GM23248 (cell line): ENCODE results near the gene TMEM74B.

ENCODE experiments used
- EZH2 ChIP-seq: fragments of 200-600 bp; sonication (generic); IDR thresholded peaks from 2 replicates; pipeline ENCODE4 v1.6.1; 2018; ENCODE audit warnings: antibody characterized with exemption, mild to moderate bottlenecking; ENCODE audit not compliant: insufficient read depth, poor library complexity, severe bottlenecking
- EZH2phosphoT487 ChIP-seq: fragments of 200-600 bp; sonication (generic); IDR thresholded peaks from 2 replicates; pipeline ENCODE4 v1.6.1; 2018; ENCODE audit warnings: antibody characterized with exemption, moderate library complexity, mild to moderate bottlenecking, low read depth; ENCODE audit not compliant: insufficient read depth

GRCh38 chr20:1197801-1198200 is 13.0 kb upstream of the TMEM74B start:
- TF ChIP-seq EZH2 (no peak), EZH2phosphoT487 (no peak)
